Effector CD4-positive, alpha-beta T cell (primary cell): ENCODE results near the gene VWA5B1.

ENCODE experiments used
- DNase-seq: peaks from one replicate; pipeline ENCODE4 v3.0.0-alpha.2; 2020

Gene VWA5B1

GRCh38 chr1:20370698-20371097 is 80.0 kb downstream of the VWA5B1 start:
- DNase-seq, result no peak

GRCh38 chr1:20371411-20371810 is 80.7 kb downstream of the VWA5B1 start:
- no peak for DNase-seq

GRCh38 chr1:20371883-20372282 is 81.2 kb downstream of the VWA5B1 start:
- no peak for DNase-seq

- no peak for DNase-seq
Observed at GRCh38 chr1:20372676-20373075, 82.0 kb downstream of the VWA5B1 start.

GRCh38 chr1:20373286-20373685 is 82.6 kb downstream of the VWA5B1 start:
- no peak for DNase-seq

GRCh38 chr1:20373764-20374163 is 83.1 kb downstream of the VWA5B1 start:
- no peak for DNase-seq

- DNase-seq, result no peak
Observed at GRCh38 chr1:20375563-20375962, 84.9 kb downstream of the VWA5B1 start.

GRCh38 chr1:20376171-20376570 is 85.5 kb downstream of the VWA5B1 start:
- no peak for DNase-seq

- peak; percentile 41 for DNase-seq
Observed at GRCh38 chr1:20376880-20377494, 86.3 kb downstream of the VWA5B1 start.

- no peak for DNase-seq
Observed at GRCh38 chr1:20377516-20378270, 87.0 kb downstream of the VWA5B1 start.

- DNase-seq, result no peak
Observed at GRCh38 chr1:20379075-20379474, 88.4 kb downstream of the VWA5B1 start.

- DNase-seq, result no peak
Observed at GRCh38 chr1:20380175-20380574, 89.5 kb downstream of the VWA5B1 start.

GRCh38 chr1:20380616-20381035 is 90.0 kb downstream of the VWA5B1 start:
- no peak for DNase-seq

GRCh38 chr1:20381045-20381641 is 90.5 kb downstream of the VWA5B1 start:
- no peak for DNase-seq

GRCh38 chr1:20381961-20382360 is 91.3 kb downstream of the VWA5B1 start:
- DNase-seq, result no peak

- no peak for DNase-seq
Observed at GRCh38 chr1:20382711-20383110, 92.0 kb downstream of the VWA5B1 start.

- no peak for DNase-seq
Observed at GRCh38 chr1:20383631-20384030, 93.0 kb downstream of the VWA5B1 start.

- DNase-seq, result no peak
Observed at GRCh38 chr1:20385630-20386029, 95.0 kb downstream of the VWA5B1 start.

GRCh38 chr1:20386323-20387081 is 95.8 kb downstream of the VWA5B1 start:
- DNase-seq, result no peak

GRCh38 chr1:20389571-20389970 is 98.9 kb downstream of the VWA5B1 start:
- no peak for DNase-seq

- DNase-seq, result no peak
Observed at GRCh38 chr1:20390589-20391331, 100.1 kb downstream of the VWA5B1 start.

GRCh38 chr1:20395255-20395654 is 104.6 kb downstream of the VWA5B1 start:
- DNase-seq, result no peak

- DNase-seq, result no peak
Observed at GRCh38 chr1:20398744-20399143, 108.1 kb downstream of the VWA5B1 start.
